MM.1S (cell line): ENCODE measurements around the gene TMEM72.

Experiments used
- DNase-seq: peaks from one replicate; pipeline ENCODE4 v3.0.0-alpha.2; 2015
- H2AFZ ChIP-seq: fragments of 300-600 bp; sonication (generic); 2 replicates; pipeline ENCODE4 v1.6.0; 2016; ENCODE audit warnings: antibody characterized with exemption, low read length
- H3F3A ChIP-seq: fragments of 300-600 bp; sonication (generic); 2 replicates; pipeline ENCODE4 v1.6.1; 2016; ENCODE audit warnings: mild to moderate bottlenecking, antibody characterized with exemption, low read length, moderate library complexity, mixed read lengths; ENCODE audit not compliant: insufficient read depth
- H3K27ac ChIP-seq: fragments of 300-600 bp; sonication (generic); 2 replicates; pipeline ENCODE4 v1.5.1; 2016; ENCODE audit warnings: mild to moderate bottlenecking, low read length
- H3K27me3 ChIP-seq: fragments of 300-600 bp; sonication (generic); replicated peaks from 2 replicates; pipeline ENCODE4 v1.6.0; 2016; ENCODE audit warnings: low read length; ENCODE audit not compliant: insufficient read depth
- H3K36me3 ChIP-seq: fragments of 300-600 bp; sonication (generic); replicated peaks from 2 replicates; pipeline ENCODE4 v1.6.1; 2016; ENCODE audit warnings: mild to moderate bottlenecking, low read length, mixed read lengths; ENCODE audit not compliant: insufficient read depth
- H3K4me1 ChIP-seq: fragments of 300-600 bp; sonication (generic); 2 replicates; pipeline ENCODE4 v1.6.1; 2016; ENCODE audit warnings: low read length, mixed read lengths
- H3K4me2 ChIP-seq: fragments of 300-600 bp; sonication (generic); 2 replicates; pipeline ENCODE4 v1.6.0; 2016; ENCODE audit warnings: low read depth, low read length
- H3K4me3 ChIP-seq: fragments of 300-600 bp; sonication (generic); 2 replicates; pipeline ENCODE4 v1.5.1; 2016; ENCODE audit warnings: low read length, mixed read lengths
- H3K79me2 ChIP-seq: fragments of 300-600 bp; sonication (generic); 2 replicates; pipeline ENCODE4 v1.6.1; 2016; ENCODE audit warnings: mixed run types, low read length, mixed read lengths
- H3K9ac ChIP-seq: fragments of 300-600 bp; sonication (generic); 2 replicates; pipeline ENCODE4 v1.6.1; 2016; ENCODE audit warnings: low read length, mixed read lengths
- H3K9me2 ChIP-seq: fragments of 300-600 bp; sonication (generic); replicated peaks from 2 replicates; pipeline ENCODE4 v1.6.1; 2016; ENCODE audit warnings: mild to moderate bottlenecking, low read length, mixed read lengths; ENCODE audit not compliant: insufficient read depth
- H3K9me3 ChIP-seq: fragments of 300-600 bp; sonication (generic); replicated peaks from 2 replicates; pipeline ENCODE4 v1.6.1; 2016; ENCODE audit warnings: mild to moderate bottlenecking, low read length, mixed read lengths; ENCODE audit not compliant: insufficient read depth
- H4K20me1 ChIP-seq: fragments of 300-600 bp; sonication (generic); 2 replicates; pipeline ENCODE4 v1.6.1; 2016; ENCODE audit warnings: mild to moderate bottlenecking, low read length, moderate library complexity, mixed read lengths; ENCODE audit not compliant: insufficient read depth
- EZH2 ChIP-seq: fragments of 300-600 bp; sonication (generic); optimal IDR thresholded peaks from 2 replicates; pipeline ENCODE3; 2017; ENCODE audit warnings: low read depth, mild to moderate bottlenecking, antibody characterized with exemption, low read length, mixed read lengths
- EZH2phosphoT487 ChIP-seq: fragments of 300-600 bp; sonication (generic); IDR thresholded peaks from 2 replicates; pipeline ENCODE4 v1.6.1; 2018; ENCODE audit warnings: antibody characterized with exemption, low read length
- TF ChIP-seq, protein P1 (sequence below): fragments of 300-600 bp; sonication (generic); IDR thresholded peaks from 2 replicates; pipeline ENCODE4 v1.5.1; 2016; ENCODE audit warnings: antibody characterized with exemption, low read length, mixed read lengths

Gene TMEM72

DNA sequence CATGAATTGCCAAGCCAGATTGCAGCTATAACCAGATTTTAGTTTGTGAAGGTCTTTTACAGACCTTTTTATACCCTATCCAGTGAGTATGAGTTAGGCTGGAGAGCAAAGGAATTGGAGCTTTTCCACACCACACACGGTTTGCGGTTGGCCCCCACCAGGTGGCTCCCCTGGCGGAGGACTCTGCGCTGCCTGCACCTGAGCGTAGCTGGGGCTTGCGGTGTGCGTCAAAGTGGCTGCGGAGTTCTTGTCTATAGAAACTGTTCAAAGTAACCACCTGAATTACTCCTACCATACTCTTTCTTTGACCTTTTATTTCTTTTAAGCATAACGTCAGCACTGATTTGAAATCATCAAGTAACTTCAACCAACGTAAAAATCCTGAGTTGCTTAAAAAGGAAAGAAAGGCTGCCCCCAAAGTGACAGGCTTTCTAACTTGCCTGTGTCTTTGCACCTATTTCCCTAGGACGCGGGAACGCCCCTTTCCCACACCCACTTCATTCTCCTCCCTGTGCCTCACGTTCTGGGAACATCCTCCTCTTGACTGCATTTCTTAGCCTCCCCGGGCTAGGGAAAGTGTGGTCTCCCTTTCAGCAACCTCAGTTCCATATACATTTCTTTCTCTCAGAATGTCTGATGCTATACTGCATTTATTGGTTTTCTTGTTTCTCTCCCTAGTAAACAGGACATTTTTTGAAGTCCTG is 47.6 kb upstream of the TMEM72 start:
- H3K9me2 ChIP-seq, result no peaks in the 10 kb centered on the region
- H3K4me2 ChIP-seq, result no peak overlapping the region
- no peak overlapping the region for H3K9ac ChIP-seq
- H3K27ac ChIP-seq, result no peak overlapping the region
- no peaks in the 10 kb centered on the region for H3K27me3 ChIP-seq
- no peaks in the 10 kb centered on the region for H3K9me3 ChIP-seq
- H3K4me3 ChIP-seq, result no peak overlapping the region
- H2AFZ ChIP-seq, result no peak overlapping the region
- no peaks in the 10 kb centered on the region for H3K79me2 ChIP-seq
- peaks cover 32% of the 10 kb centered on the region for H3K4me1 ChIP-seq
- peaks cover 6% of the 10 kb centered on the region; the same call in 1 of the 2 replicates for H3F3A ChIP-seq
- H3K36me3 ChIP-seq, result no peaks in the 10 kb centered on the region
- no peak for DNase-seq
- no peaks in the 10 kb centered on the region for H4K20me1 ChIP-seq
- TF ChIP-seq EZH2, result no peak
- TF ChIP-seq, protein P1, sequence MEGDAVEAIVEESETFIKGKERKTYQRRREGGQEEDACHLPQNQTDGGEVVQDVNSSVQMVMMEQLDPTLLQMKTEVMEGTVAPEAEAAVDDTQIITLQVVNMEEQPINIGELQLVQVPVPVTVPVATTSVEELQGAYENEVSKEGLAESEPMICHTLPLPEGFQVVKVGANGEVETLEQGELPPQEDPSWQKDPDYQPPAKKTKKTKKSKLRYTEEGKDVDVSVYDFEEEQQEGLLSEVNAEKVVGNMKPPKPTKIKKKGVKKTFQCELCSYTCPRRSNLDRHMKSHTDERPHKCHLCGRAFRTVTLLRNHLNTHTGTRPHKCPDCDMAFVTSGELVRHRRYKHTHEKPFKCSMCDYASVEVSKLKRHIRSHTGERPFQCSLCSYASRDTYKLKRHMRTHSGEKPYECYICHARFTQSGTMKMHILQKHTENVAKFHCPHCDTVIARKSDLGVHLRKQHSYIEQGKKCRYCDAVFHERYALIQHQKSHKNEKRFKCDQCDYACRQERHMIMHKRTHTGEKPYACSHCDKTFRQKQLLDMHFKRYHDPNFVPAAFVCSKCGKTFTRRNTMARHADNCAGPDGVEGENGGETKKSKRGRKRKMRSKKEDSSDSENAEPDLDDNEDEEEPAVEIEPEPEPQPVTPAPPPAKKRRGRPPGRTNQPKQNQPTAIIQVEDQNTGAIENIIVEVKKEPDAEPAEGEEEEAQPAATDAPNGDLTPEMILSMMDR, result no peak
- no peak for TF ChIP-seq EZH2phosphoT487

DNA sequence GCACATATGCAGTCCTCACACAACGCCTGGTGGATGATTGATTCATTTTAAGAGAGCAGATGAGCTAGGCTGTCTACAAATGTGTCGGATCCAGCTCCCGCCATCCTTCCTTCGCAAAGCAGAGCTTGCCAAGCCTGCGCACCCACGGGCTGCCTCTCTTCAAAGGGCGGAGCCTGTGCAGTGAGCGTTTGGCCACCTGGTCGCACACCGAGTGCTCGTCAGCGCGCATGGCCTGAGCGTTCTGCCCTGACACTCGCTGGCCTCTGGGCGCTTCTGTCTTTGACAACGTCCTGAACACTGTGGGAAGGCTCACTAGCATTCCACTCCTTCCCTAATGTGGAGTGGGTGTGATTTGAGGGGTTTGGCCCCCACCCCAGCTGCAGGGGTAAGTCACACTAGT is 47.1 kb upstream of the TMEM72 start:
- Histone ChIP-seq H2AFZ (0 out of 2 replicates have a peak overlapping the region, but pooled peaks have one; percentile 92), H3K36me3 (no peaks in the 10 kb centered on the region), H4K20me1 (no peaks in the 10 kb centered on the region), H3K9ac (no peak overlapping the region), H3K4me1 (peaks cover 32% of the 10 kb centered on the region), H3K9me2 (no peaks in the 10 kb centered on the region), H3K27me3 (no peaks in the 10 kb centered on the region), H3K9me3 (no peaks in the 10 kb centered on the region), H3K4me2 (peak overlapping the region; percentile 66; the same call in 1 of the 2 replicates), H3K4me3 (no peak overlapping the region), H3F3A (peaks cover 6% of the 10 kb centered on the region; the same call in 1 of the 2 replicates), H3K79me2 (no peaks in the 10 kb centered on the region), H3K27ac (no peak overlapping the region)
- no peak for DNase-seq
- TF ChIP-seq, protein P1, result no peak
- no peak for TF ChIP-seq EZH2phosphoT487
- no peak for TF ChIP-seq EZH2

DNA sequence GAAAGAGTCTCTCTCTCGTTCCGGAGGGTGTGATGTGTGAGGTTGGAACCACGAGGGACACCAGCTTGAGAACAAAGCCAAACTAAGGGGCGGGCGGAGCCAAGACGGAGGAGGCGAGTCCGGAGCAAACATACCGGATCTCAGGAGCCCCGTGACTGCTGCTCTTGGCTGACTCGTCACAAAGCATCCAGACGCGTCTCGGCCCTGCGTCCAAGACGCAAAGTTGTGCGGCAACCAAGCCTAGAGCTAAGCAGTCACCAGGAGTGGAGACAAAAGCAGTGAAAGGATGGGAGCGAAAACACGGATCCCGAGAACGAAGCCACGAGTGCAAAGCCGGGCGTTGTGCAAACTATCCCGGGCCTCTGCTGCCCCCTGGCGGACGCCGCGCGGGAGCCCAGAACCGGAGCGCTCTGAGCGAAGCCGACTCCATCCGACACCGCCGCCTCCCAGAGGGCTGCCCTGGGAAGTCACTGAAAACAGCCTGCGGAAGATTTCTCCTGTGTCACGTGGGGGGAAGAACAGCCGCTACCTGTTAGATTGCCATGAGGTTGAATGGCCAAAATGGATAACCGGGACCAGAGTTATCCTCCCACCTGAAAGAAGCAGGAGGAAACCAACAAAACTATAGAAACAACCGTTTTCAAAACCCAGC is 46.4 kb upstream of the TMEM72 start:
- Histone ChIP-seq H3K9me3 (no peaks in the 10 kb centered on the region), H3K4me2 (peak overlapping the region; percentile 66), H3K36me3 (no peaks in the 10 kb centered on the region), H3K9me2 (no peaks in the 10 kb centered on the region), H3K4me3 (peak overlapping the region; percentile 64), H2AFZ (peak overlapping the region; percentile 92), H4K20me1 (no peaks in the 10 kb centered on the region), H3K27ac (0 out of 2 replicates have a peak overlapping the region, but pooled peaks have one; percentile 22), H3K27me3 (no peaks in the 10 kb centered on the region), H3K4me1 (peaks cover 32% of the 10 kb centered on the region), H3K79me2 (no peaks in the 10 kb centered on the region), H3F3A (peaks cover 6% of the 10 kb centered on the region; the same call in 1 of the 2 replicates), H3K9ac (peak overlapping the region; percentile 55)
- TF ChIP-seq EZH2phosphoT487 (no peak), EZH2 (no peak)
- TF ChIP-seq, protein P1, result peak; percentile 95
- peak; percentile 86 for DNase-seq
